HG03196 (cell line): ENCODE data around the gene CDKN3.
"Not testable (repeated sequence)": the region's sequence is repeated elsewhere in the genome, so short reads cannot be mapped to it uniquely, and the experiment has no call there.

ENCODE experiments used
- ATAC-seq: cut with Tn5 transposase; IDR thresholded peaks from one replicate; pipeline ENCODE4 v1.9.1; 2021; ENCODE audit not compliant: unreplicated experiment

The CDKN3 gene

GRCh38 chr14:54451961-54452360 is 55.2 kb downstream of the CDKN3 start:
- no peak for ATAC-seq

- ATAC-seq, result no peak
Measured at GRCh38 chr14:54453252-54453651, 56.4 kb downstream of the CDKN3 start.

GRCh38 chr14:54453990-54454389 is 57.2 kb downstream of the CDKN3 start:
- not testable (repeated sequence) for ATAC-seq

GRCh38 chr14:54455363-54455762 is 58.6 kb downstream of the CDKN3 start:
- ATAC-seq, result no peak

GRCh38 chr14:54456820-54457608 is 60.2 kb downstream of the CDKN3 start:
- ATAC-seq, result not testable (repeated sequence)

GRCh38 chr14:54457609-54457996 is 60.8 kb downstream of the CDKN3 start:
- no peak for ATAC-seq

- ATAC-seq, result not testable (repeated sequence)
Measured at GRCh38 chr14:54458536-54458935, 61.7 kb downstream of the CDKN3 start.

- ATAC-seq, result no peak
Measured at GRCh38 chr14:54459106-54459505, 62.3 kb downstream of the CDKN3 start.

- ATAC-seq, result no peak
Measured at GRCh38 chr14:54462048-54462447, 65.2 kb downstream of the CDKN3 start.

GRCh38 chr14:54465654-54466053 is 68.8 kb downstream of the CDKN3 start:
- no peak for ATAC-seq

- ATAC-seq, result no peak
Measured at GRCh38 chr14:54467280-54467679, 70.5 kb downstream of the CDKN3 start.
